K562 (cell line): ENCODE results near the gene TIMM50.

Source experiments
- ELK1 ChIP-seq: sonication (generic); formaldehyde crosslinking; IDR thresholded peaks from 2 replicates; pipeline ENCODE4 v1.8.1; 2022; ENCODE audit warnings: missing genetic modification reagents
- PHF20 ChIP-seq: fragments of 450-650 bp; IDR thresholded peaks from 2 replicates; pipeline ENCODE4 v1.6.1; 2018; ENCODE audit not compliant: partially characterized antibody
- U2AF1 ChIP-seq: fragments of 200-400 bp; formaldehyde crosslinking; optimal IDR thresholded peaks from 2 replicates; pipeline ENCODE3; 2017; ENCODE audit warnings: mild to moderate bottlenecking, low read depth, low read length, moderate library complexity

DNA sequence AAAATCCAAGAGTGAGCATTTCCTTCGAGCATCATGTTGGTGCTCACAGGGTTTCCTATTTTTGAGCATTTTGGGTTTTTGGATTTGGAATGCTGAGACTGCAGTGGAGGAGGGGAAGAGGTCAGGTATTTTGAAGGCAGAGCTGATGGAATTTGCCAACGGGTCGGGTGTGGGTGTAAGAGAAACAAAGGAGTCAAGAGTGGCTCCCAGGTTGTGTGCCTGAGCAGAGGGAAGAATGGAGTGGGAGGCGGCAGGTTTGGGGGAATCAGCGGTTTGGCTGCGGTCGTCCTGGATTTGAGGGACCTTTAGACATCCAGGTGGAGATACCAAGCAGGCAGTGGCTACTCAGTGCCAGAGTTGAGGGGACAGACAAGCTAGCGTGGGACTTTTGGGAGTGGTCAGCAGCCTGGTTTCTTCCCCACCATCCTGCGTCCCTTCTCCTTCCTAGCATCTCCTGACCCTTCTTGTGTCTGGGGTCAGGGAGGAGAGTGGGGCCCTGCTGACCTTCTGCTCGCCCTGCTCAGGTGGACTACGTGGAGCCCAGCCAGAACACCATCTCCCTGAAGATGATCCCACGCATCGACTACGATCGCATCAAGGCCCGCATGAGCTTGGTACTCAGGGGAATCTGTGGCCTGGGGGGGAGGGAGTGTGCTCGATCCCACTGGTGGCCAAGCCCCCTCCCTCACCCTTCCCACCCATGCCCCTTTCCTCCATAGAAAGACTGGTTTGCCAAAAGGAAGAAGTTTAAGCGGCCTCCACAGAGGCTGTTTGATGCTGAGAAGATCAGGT lies 14.5 kb upstream of the TIMM50 start:
- no peak for TF ChIP-seq PHF20
- TF ChIP-seq U2AF1 = no peak
- TF ChIP-seq ELK1 (CRISPR knock-in tag) = no peak
